ENCODE measurements around the gene CARNS1. TPM values are rescaled to one million over a fixed set of nuclear protein-coding genes. Genes with fewer than 3 reads are reported as not detected.

The CARNS1 gene
- total and polyA plus RNA-seq, 2 of the 13 experiments (the other 11 are each of a cell fraction or from before 2014, with no cell fraction given), result not detected

- TF ChIP-seq, protein P1, sequence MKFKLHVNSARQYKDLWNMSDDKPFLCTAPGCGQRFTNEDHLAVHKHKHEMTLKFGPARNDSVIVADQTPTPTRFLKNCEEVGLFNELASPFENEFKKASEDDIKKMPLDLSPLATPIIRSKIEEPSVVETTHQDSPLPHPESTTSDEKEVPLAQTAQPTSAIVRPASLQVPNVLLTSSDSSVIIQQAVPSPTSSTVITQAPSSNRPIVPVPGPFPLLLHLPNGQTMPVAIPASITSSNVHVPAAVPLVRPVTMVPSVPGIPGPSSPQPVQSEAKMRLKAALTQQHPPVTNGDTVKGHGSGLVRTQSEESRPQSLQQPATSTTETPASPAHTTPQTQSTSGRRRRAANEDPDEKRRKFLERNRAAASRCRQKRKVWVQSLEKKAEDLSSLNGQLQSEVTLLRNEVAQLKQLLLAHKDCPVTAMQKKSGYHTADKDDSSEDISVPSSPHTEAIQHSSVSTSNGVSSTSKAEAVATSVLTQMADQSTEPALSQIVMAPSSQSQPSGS (CRISPR knock-in tag; IDR thresholded peaks at IDR 0.05), result no peak
- 0 out of 2 replicates have a peak, but pooled peaks have one; percentile 8 for TF ChIP-seq KLF13 (CRISPR knock-in tag; IDR thresholded peaks at IDR 0.05)
- TF ChIP-seq ZNF615 (CRISPR knock-in tag; IDR thresholded peaks at IDR 0.05; ENCODE audit: borderline replicate concordance), result no peak
- 0 out of 2 replicates have a peak, but pooled peaks have one; percentile 39 for TF ChIP-seq ZC3H13 (CRISPR knock-in tag; IDR thresholded peaks at IDR 0.05)
- no peak for TF ChIP-seq ZNF629 (CRISPR knock-in tag; conservative IDR thresholded peaks at IDR 0.05)
- no peak for TF ChIP-seq AGO2 (optimal IDR thresholded peaks at IDR 0.05; ENCODE audit: low read depth, low read length)
- TF ChIP-seq, protein P2, sequence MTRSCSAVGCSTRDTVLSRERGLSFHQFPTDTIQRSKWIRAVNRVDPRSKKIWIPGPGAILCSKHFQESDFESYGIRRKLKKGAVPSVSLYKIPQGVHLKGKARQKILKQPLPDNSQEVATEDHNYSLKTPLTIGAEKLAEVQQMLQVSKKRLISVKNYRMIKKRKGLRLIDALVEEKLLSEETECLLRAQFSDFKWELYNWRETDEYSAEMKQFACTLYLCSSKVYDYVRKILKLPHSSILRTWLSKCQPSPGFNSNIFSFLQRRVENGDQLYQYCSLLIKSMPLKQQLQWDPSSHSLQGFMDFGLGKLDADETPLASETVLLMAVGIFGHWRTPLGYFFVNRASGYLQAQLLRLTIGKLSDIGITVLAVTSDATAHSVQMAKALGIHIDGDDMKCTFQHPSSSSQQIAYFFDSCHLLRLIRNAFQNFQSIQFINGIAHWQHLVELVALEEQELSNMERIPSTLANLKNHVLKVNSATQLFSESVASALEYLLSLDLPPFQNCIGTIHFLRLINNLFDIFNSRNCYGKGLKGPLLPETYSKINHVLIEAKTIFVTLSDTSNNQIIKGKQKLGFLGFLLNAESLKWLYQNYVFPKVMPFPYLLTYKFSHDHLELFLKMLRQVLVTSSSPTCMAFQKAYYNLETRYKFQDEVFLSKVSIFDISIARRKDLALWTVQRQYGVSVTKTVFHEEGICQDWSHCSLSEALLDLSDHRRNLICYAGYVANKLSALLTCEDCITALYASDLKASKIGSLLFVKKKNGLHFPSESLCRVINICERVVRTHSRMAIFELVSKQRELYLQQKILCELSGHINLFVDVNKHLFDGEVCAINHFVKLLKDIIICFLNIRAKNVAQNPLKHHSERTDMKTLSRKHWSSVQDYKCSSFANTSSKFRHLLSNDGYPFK (CRISPR knock-in tag; IDR thresholded peaks at IDR 0.05; ENCODE audit: borderline replicate concordance), result peak; percentile 68
- TF ChIP-seq CEBPB (IDR thresholded peaks at IDR 0.05; ENCODE audit: borderline replicate concordance, low read depth, low read length), result no peak
- peak; percentile 83; the same call in 1 of the 2 replicates for TF ChIP-seq TAF1 (CRISPR knock-in tag; IDR thresholded peaks at IDR 0.05)
- no peak for TF ChIP-seq DMAP1 (CRISPR knock-in tag; IDR thresholded peaks at IDR 0.05)
- TF ChIP-seq TAF15 (IDR thresholded peaks at IDR 0.05; ENCODE audit: low read depth, low read length, poor library complexity, severe bottlenecking), result no peak
- peak; percentile 39; the same call in 1 of the 2 replicates for TF ChIP-seq ZNF768 (CRISPR knock-in tag; IDR thresholded peaks at IDR 0.05)
- peak; percentile 39; the same call in 1 of the 2 replicates for TF ChIP-seq UBTF (CRISPR knock-in tag; IDR thresholded peaks at IDR 0.05)
- TF ChIP-seq SETDB1 (CRISPR knock-in tag; IDR thresholded peaks at IDR 0.05; ENCODE audit: borderline replicate concordance), result no peak
- TF ChIP-seq, protein P3, sequence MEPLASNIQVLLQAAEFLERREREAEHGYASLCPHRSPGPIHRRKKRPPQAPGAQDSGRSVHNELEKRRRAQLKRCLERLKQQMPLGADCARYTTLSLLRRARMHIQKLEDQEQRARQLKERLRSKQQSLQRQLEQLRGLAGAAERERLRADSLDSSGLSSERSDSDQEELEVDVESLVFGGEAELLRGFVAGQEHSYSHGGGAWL (CRISPR knock-in tag; IDR thresholded peaks at IDR 0.05), result 0 out of 2 replicates have a peak, but pooled peaks have one; percentile 7
- 0 out of 2 replicates have a peak, but pooled peaks have one; percentile 45 for TF ChIP-seq ZNF589 (CRISPR knock-in tag; conservative IDR thresholded peaks at IDR 0.05)
- peak in 1 of 2 experiments; percentile 24; a peak in 1 of 4 replicates for TF ChIP-seq KLF16 (CRISPR knock-in tag; IDR thresholded peaks at IDR 0.05)
- TF ChIP-seq RBAK (CRISPR knock-in tag; IDR thresholded peaks at IDR 0.05), result no peak
- TF ChIP-seq SMC3 (IDR thresholded peaks at IDR 0.05; ENCODE audit: low read length), result no peak
- TF ChIP-seq GATAD1 (CRISPR knock-in tag; IDR thresholded peaks at IDR 0.05), result peak; percentile 71
- TF ChIP-seq, protein P4, sequence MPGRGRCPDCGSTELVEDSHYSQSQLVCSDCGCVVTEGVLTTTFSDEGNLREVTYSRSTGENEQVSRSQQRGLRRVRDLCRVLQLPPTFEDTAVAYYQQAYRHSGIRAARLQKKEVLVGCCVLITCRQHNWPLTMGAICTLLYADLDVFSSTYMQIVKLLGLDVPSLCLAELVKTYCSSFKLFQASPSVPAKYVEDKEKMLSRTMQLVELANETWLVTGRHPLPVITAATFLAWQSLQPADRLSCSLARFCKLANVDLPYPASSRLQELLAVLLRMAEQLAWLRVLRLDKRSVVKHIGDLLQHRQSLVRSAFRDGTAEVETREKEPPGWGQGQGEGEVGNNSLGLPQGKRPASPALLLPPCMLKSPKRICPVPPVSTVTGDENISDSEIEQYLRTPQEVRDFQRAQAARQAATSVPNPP (CRISPR knock-in tag; IDR thresholded peaks at IDR 0.05), result no peak
Observed at GRCh38 chr11:67464411-67465188, 49.1 kb downstream of the CARNS1 start (continued).
